SU-DHL-6 (cell line): ENCODE measurements around the gene RALBP1.

ENCODE experiments used
- H2AFZ ChIP-seq: fragments of 200-600 bp; sonication (generic); 2 replicates; pipeline ENCODE4 v1.6.1; 2014; ENCODE audit warnings: low read depth, mild to moderate bottlenecking, moderate library complexity, mixed read lengths, antibody characterized with exemption, low read length; ENCODE audit not compliant: severe bottlenecking
- H3F3A ChIP-seq: fragments of 200-600 bp; shearing (Covaris generic); 2 replicates; pipeline ENCODE4 v1.6.0; 2016; ENCODE audit warnings: antibody characterized with exemption, mild to moderate bottlenecking; ENCODE audit not compliant: insufficient read depth
- H3K27ac ChIP-seq: fragments of 200-600 bp; sonication (generic); 2 replicates; pipeline ENCODE4 v1.5.1; 2016; ENCODE audit warnings: low read depth, mild to moderate bottlenecking, low read length, moderate library complexity, mixed read lengths
- H3K27me3 ChIP-seq: fragments of 200-600 bp; sonication (generic), shearing (Covaris generic); 2 replicates; pipeline ENCODE4 v1.6.0; 2014; ENCODE audit warnings: mild to moderate bottlenecking, low read length
- H3K36me3 ChIP-seq: fragments of 200-600 bp; sonication (generic); 2 replicates; pipeline ENCODE4 v1.6.1; 2014; ENCODE audit warnings: mild to moderate bottlenecking, low read length, mixed read lengths
- H3K4me2 ChIP-seq: fragments of 300-600, 200-600 bp; shearing (Covaris generic), sonication (generic); 2 replicates; pipeline ENCODE4 v1.6.0; 2014; ENCODE audit warnings: low read length, low read depth, mild to moderate bottlenecking; ENCODE audit not compliant: poor library complexity, severe bottlenecking
- H3K4me3 ChIP-seq: fragments of 200-600 bp; sonication (generic); 2 replicates; pipeline ENCODE4 v1.5.1; 2014; ENCODE audit warnings: antibody characterized with exemption, low read length, mild to moderate bottlenecking, mixed read lengths; ENCODE audit not compliant: insufficient read depth, poor library complexity, severe bottlenecking
- H3K79me2 ChIP-seq: fragments of 200-600 bp; sonication (generic); 2 replicates; pipeline ENCODE4 v1.6.1; 2014; ENCODE audit warnings: mild to moderate bottlenecking, low read length, moderate library complexity; ENCODE audit not compliant: insufficient read depth
- H3K9ac ChIP-seq: fragments of 200-600 bp; sonication (generic); 2 replicates; pipeline ENCODE4 v1.7.0; 2014; ENCODE audit warnings: mild to moderate bottlenecking, low read length
- H3K9me2 ChIP-seq: fragments of 200-600 bp; sonication (generic); replicated peaks from 2 replicates; pipeline ENCODE4 v1.6.1; 2014; ENCODE audit warnings: low read length; ENCODE audit not compliant: insufficient read depth
- H3K9me3 ChIP-seq: fragments of 200-600 bp; sonication (generic); 2 replicates; pipeline ENCODE4 v1.6.1; 2014; ENCODE audit warnings: low read length, mixed read lengths; ENCODE audit not compliant: insufficient read depth
- H4K20me1 ChIP-seq: fragments of 200-600 bp; sonication (generic); 2 replicates; pipeline ENCODE4 v1.6.1; 2014; ENCODE audit warnings: low read depth, mild to moderate bottlenecking, antibody characterized with exemption, low read length, moderate library complexity, mixed read lengths
- EZH2phosphoT487 ChIP-seq: fragments of 200-600 bp; sonication (generic), shearing (Covaris generic); conservative IDR thresholded peaks from 2 replicates; pipeline ENCODE4 v1.6.1; 2018; ENCODE audit warnings: mild to moderate bottlenecking, antibody characterized with exemption, low read length, moderate library complexity, mixed read lengths
- TF ChIP-seq, protein P1 (sequence below): fragments of 200-600 bp; sonication (generic); IDR thresholded peaks from one replicate; pipeline ENCODE4 v1.5.1; 2017; ENCODE audit warnings: antibody characterized with exemption, mild to moderate bottlenecking, low read length, moderate library complexity; ENCODE audit not compliant: insufficient read depth, poor library complexity, severe bottlenecking

The RALBP1 gene

GRCh38 chr18:9545029-9545428 lies 69.7 kb downstream of the RALBP1 start:
- H3K9me2 ChIP-seq, result no peaks in the 10 kb centered on the region
- no peaks in the 10 kb centered on the region for H4K20me1 ChIP-seq
- no peak overlapping the region for H3K9ac ChIP-seq
- no peaks in the 10 kb centered on the region for H3K27me3 ChIP-seq
- no peak overlapping the region for H2AFZ ChIP-seq
- no peak overlapping the region for H3K27ac ChIP-seq
- H3K79me2 ChIP-seq, result no peaks in the 10 kb centered on the region
- no peak overlapping the region for H3K4me2 ChIP-seq
- 0 out of 2 replicates have a peak, but pooled peaks cover 2% of the 10 kb centered on the region for H3K36me3 ChIP-seq
- H3K9me3 ChIP-seq, result no peaks in the 10 kb centered on the region
- no peaks in the 10 kb centered on the region for H3F3A ChIP-seq
- no peak overlapping the region for H3K4me3 ChIP-seq
- no peak for TF ChIP-seq EZH2phosphoT487
- TF ChIP-seq, protein P1, sequence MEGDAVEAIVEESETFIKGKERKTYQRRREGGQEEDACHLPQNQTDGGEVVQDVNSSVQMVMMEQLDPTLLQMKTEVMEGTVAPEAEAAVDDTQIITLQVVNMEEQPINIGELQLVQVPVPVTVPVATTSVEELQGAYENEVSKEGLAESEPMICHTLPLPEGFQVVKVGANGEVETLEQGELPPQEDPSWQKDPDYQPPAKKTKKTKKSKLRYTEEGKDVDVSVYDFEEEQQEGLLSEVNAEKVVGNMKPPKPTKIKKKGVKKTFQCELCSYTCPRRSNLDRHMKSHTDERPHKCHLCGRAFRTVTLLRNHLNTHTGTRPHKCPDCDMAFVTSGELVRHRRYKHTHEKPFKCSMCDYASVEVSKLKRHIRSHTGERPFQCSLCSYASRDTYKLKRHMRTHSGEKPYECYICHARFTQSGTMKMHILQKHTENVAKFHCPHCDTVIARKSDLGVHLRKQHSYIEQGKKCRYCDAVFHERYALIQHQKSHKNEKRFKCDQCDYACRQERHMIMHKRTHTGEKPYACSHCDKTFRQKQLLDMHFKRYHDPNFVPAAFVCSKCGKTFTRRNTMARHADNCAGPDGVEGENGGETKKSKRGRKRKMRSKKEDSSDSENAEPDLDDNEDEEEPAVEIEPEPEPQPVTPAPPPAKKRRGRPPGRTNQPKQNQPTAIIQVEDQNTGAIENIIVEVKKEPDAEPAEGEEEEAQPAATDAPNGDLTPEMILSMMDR, result no peak

DNA sequence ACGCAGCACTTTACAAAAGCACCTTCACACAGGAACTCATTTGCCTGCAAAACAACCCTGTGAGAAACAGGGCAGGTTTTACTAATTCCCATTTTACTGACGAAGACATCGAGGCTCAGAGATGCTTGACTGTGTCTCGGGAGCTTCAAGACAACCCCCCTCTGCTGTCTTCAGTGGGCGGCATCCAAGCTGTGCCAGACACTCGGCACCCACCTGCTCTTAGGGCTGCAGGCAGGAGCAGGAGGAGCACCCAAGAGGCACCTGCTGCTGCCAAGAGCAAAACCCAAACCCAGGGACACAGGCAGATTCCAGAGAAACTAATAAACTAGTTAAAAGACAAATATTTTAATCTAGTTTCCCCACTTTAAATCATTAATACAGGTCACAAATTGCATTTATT lies 71.2 kb downstream of the RALBP1 start:
- no peaks in the 10 kb centered on the region for H3K9me3 ChIP-seq
- H3K36me3 ChIP-seq, result 0 out of 2 replicates have a peak, but pooled peaks cover 2% of the 10 kb centered on the region
- no peak overlapping the region for H3K9ac ChIP-seq
- H4K20me1 ChIP-seq, result no peaks in the 10 kb centered on the region
- no peaks in the 10 kb centered on the region for H3K27me3 ChIP-seq
- TF ChIP-seq EZH2phosphoT487, result no peak
- TF ChIP-seq, protein P1, result no peak
- H3K9me2 ChIP-seq, result no peaks in the 10 kb centered on the region
- H3K79me2 ChIP-seq, result no peaks in the 10 kb centered on the region
- no peak overlapping the region for H3K4me3 ChIP-seq
- no peak overlapping the region for H2AFZ ChIP-seq
- H3F3A ChIP-seq, result no peaks in the 10 kb centered on the region
- no peak overlapping the region for H3K27ac ChIP-seq
- no peak overlapping the region for H3K4me2 ChIP-seq

DNA sequence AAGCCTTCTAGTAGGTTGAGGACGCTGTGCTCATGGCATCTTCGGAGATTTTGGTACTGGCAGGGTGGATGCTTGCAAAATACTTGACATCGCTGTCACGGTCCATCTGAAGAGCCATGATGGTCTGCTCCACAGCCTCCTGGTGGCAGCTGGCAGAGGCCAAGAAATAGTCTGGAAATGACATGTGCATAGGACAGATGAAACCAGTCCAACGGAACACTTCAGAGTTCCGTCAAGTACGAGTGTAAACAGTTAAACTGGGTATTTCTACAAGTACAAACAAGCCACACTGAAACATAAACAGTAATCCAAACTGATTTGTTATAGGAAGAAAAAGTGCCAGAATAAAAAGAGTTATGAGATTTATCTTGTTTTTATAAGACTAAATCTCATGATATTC lies 72.5 kb downstream of the RALBP1 start:
- H3K9ac ChIP-seq, result no peak overlapping the region
- H3K4me2 ChIP-seq, result no peak overlapping the region
- H3K4me3 ChIP-seq, result no peak overlapping the region
- no peaks in the 10 kb centered on the region for H3F3A ChIP-seq
- no peak overlapping the region for H3K27ac ChIP-seq
- H3K79me2 ChIP-seq, result no peaks in the 10 kb centered on the region
- no peaks in the 10 kb centered on the region for H3K9me2 ChIP-seq
- TF ChIP-seq, protein P1, result no peak
- no peak for TF ChIP-seq EZH2phosphoT487
- H3K27me3 ChIP-seq, result no peaks in the 10 kb centered on the region
- H2AFZ ChIP-seq, result no peak overlapping the region
- no peaks in the 10 kb centered on the region for H3K9me3 ChIP-seq
- H3K36me3 ChIP-seq, result peaks cover 6% of the 10 kb centered on the region; the same call in 1 of the 2 replicates
- H4K20me1 ChIP-seq, result no peaks in the 10 kb centered on the region
